K562 (cell line): ENCODE results near the gene SPATA24. TPM values are rescaled to one million over a fixed set of nuclear protein-coding genes. Genes with fewer than 3 reads are reported as not detected.
A peak's percentile ranks its signal among the peaks of the same experiment; 100 is the strongest.

Experiments used
- CHAMP1 ChIP-seq: fragments of 450-650 bp; IDR thresholded peaks from 2 replicates; pipeline ENCODE4 v1.6.1; 2016; ENCODE audit warnings: mild to moderate bottlenecking
- FOXK2 ChIP-seq, 2 experiments: fragments of 450-650 bp; IDR thresholded peaks in 1 of 2; conservative IDR thresholded peaks in 1 of 2; 2 replicates each; pipeline ENCODE4 v1.6.1; 2016; ENCODE audit warnings: low read depth in 2 of 2, mild to moderate bottlenecking in 1 of 2
- MTA1 ChIP-seq: fragments of 450-650 bp; IDR thresholded peaks from 2 replicates; pipeline ENCODE4 v1.6.1; 2017; ENCODE audit warnings: borderline replicate concordance
- NCOA2 ChIP-seq, 2 experiments: fragments of 450-650 bp; IDR thresholded peaks; 2 replicates each; pipeline ENCODE4 v1.6.1; 2018; ENCODE audit warnings: mild to moderate bottlenecking in 2 of 2, moderate library complexity in 1 of 2; ENCODE audit not compliant: partially characterized antibody in 2 of 2
- NFYB ChIP-seq: IDR thresholded peaks from 2 replicates; pipeline ENCODE4 v1.6.1; 2011; ENCODE audit warnings: mild to moderate bottlenecking, moderate library complexity; ENCODE audit not compliant: insufficient read length; ENCODE audit errors: extremely low read depth
- POLR2AphosphoS5 ChIP-seq: IDR thresholded peaks from 2 replicates; pipeline ENCODE4 v1.6.1; 2011; ENCODE audit warnings: mild to moderate bottlenecking, low read depth, low read length, moderate library complexity; ENCODE audit not compliant: control insufficient read depth, insufficient read depth
- RNF2 ChIP-seq: sonication (generic); IDR thresholded peaks from 2 replicates; pipeline ENCODE4 v1.6.1; 2016
- SIN3A ChIP-seq, 2 experiments: fragments of 150-350 bp in 1 of 2; IDR thresholded peaks; 2 replicates each; pipeline ENCODE4 v1.6.1; 2011 to 2016; ENCODE audit warnings: borderline replicate concordance in 2 of 2, low read depth in 2 of 2, low read length in 2 of 2, mild to moderate bottlenecking in 2 of 2, moderate library complexity in 2 of 2; ENCODE audit not compliant: control insufficient read depth in 1 of 2
- STAT5A ChIP-seq: IDR thresholded peaks from 2 replicates; pipeline ENCODE4 v1.6.1; 2012; ENCODE audit warnings: low read length, inconsistent platforms, borderline replicate concordance
- TCF7 ChIP-seq: sonication (generic); IDR thresholded peaks from 2 replicates; pipeline ENCODE4 v1.6.1; 2016; ENCODE audit warnings: antibody characterized with exemption, borderline replicate concordance
- WHSC1 ChIP-seq: IDR thresholded peaks from one replicate; pipeline ENCODE4 v1.6.1; 2012; ENCODE audit warnings: low read length, control low read depth, inconsistent platforms
- YBX1 ChIP-seq: fragments of 450-650 bp; IDR thresholded peaks from 2 replicates; pipeline ENCODE4 v1.7.1; 2016; ENCODE audit warnings: mild to moderate bottlenecking
- ZNF165 ChIP-seq: fragments of 250-450 bp; sonication (Bioruptor Pico); IDR thresholded peaks from 2 replicates; pipeline ENCODE4 v1.4.0; 2020; ENCODE audit warnings: borderline replicate concordance
- ZNF24 ChIP-seq: fragments of 450-650 bp; IDR thresholded peaks from 2 replicates; pipeline ENCODE4 v1.6.1; 2016
- ZNF3 ChIP-seq: fragments of 250-450 bp; sonication (Bioruptor Pico); IDR thresholded peaks from 2 replicates; pipeline ENCODE4 v1.5.0; 2021; ENCODE audit warnings: mild to moderate bottlenecking, moderate library complexity
- ZNF395 ChIP-seq: fragments of 200-800 bp; sonication (Bioruptor generic); IDR thresholded peaks from 2 replicates; pipeline ENCODE4 v1.6.1; 2017; ENCODE audit warnings: missing genetic modification characterization, missing compliant biosample characterization
- ZNF589 ChIP-seq: fragments of 200-800 bp; sonication (Bioruptor generic); IDR thresholded peaks from 2 replicates; pipeline ENCODE4 v1.6.1; 2016; ENCODE audit warnings: low read depth, missing genetic modification characterization, missing compliant biosample characterization
- ZNF696 ChIP-seq: fragments of 250-450 bp; sonication (Bioruptor Pico); conservative IDR thresholded peaks from 2 replicates; pipeline ENCODE4 v1.4.0; 2020; ENCODE audit warnings: mild to moderate bottlenecking, moderate library complexity
- polyA plus RNA-seq, 8 experiments: library from polyadenylated mRNA; depleted of rRNA in 4 of 8; stranded (reverse) in 5 of 8; unstranded in 3 of 8; fragments of >200 nt; fragmentation: Nextera tagmentation in 2 of 8; fragmentation: Illumina TruSeq in 1 of 8; extraction: Ambion mirVana in 2 of 8; extraction: Trizol in 1 of 8; gene quantifications; 2 replicates each; pipeline versions ENCODE4 v1.2.1 to v1.2.3, GENCODE V29; 2011 to 2014; ENCODE audit warnings: inconsistent platforms in 1 of 8, missing spikeins in 1 of 8
- total RNA-seq, 7 experiments: library from RNA; depleted of rRNA in 6 of 7; stranded (reverse); fragments of >200 nt in 6 of 7; fragmentation: Illumina TruSeq in 2 of 7; extraction: Trizol in 2 of 7; gene quantifications; 2 replicates each; pipeline versions ENCODE4 v1.2.1 to v1.2.3, GENCODE V29; 2011 to 2021; ENCODE audit warnings: low replicate concordance in 1 of 7

SPATA24 gene
- total and polyA plus RNA-seq, 9 of the 15 experiments (the other 6 are each of a cell fraction or from before 2014, with no cell fraction given) = 4.1 to 12.6 (median 8.0) TPM

GRCh38 chr5:139439013-139439903, 35.4 kb upstream of the SPATA24 start, which contains the start of gene DNAJC18 (continued):
- peak; percentile 37 to 39; a peak in 1 of 4 replicates for TF ChIP-seq SIN3A (IDR thresholded peaks at IDR 0.05; ENCODE audit: borderline replicate concordance in 2 of 2, control insufficient read depth in 1 of 2, low read depth in 2 of 2, low read length in 2 of 2)
- TF ChIP-seq ZNF165 (CRISPR knock-in tag) = no peak
- no peak for TF ChIP-seq FOXK2 (conservative IDR thresholded peaks at IDR 0.05 in 1 of 2, IDR thresholded peaks at IDR 0.05 in 1 of 2; ENCODE audit: low read depth in 2 of 2)
- no peak for TF ChIP-seq NFYB
- no peak for TF ChIP-seq WHSC1
- TF ChIP-seq NCOA2 (IDR thresholded peaks at IDR 0.05; ENCODE audit: partially characterized antibody in 2 of 2) = no peak
- TF ChIP-seq ZNF696 (CRISPR knock-in tag) = no peak
- no peak for TF ChIP-seq CHAMP1
- TF ChIP-seq ZNF3 (CRISPR knock-in tag) = no peak
- no peak for TF ChIP-seq ZNF395 (CRISPR knock-in tag)
- TF ChIP-seq TCF7 = no peak
- peak; percentile 41; the same call in 1 of the 2 replicates for TF ChIP-seq POLR2AphosphoS5
- TF ChIP-seq MTA1 = peak; percentile 24; the same call in 1 of the 2 replicates
- no peak; the same call in 1 of the 2 replicates for TF ChIP-seq STAT5A
- no peak for TF ChIP-seq YBX1
- TF ChIP-seq RNF2 = no peak
- no peak for TF ChIP-seq ZNF24
- TF ChIP-seq ZNF589 (CRISPR knock-in tag) = no peak
